Measurements from ENCODE around the gene ATP10A. TPM values are rescaled to one million over a fixed set of nuclear protein-coding genes. Genes with fewer than 3 reads are reported as not detected.

ATP10A gene
- total RNA-seq, 1 experiment from 2014 or later, result 3.9 TPM

DNA sequence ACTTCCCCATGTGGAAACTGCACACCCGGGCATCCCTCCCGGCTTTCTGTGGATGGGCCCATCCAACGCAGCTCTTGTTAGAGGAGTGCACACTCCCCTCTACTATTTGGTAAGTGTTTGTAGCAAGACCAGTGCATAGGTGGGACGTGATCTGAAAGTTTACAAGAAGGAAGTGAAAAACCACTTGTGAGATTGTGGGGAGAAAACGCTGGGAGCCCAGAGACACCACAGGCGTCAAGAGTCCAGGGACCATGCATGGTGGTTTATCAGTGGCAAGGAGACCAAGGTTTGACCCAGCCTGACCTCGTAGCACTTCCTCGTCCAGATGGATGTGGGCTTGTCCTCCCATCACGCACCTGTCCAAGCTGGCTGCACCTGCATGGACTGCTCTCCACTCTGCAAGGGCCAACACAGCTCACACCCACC lies 51.6 kb downstream of the ATP10A start:
- Histone ChIP-seq H3K27ac (ENCODE audit: insufficient read length, low read depth, low read length) (no peak overlapping the region), H4K91ac (ENCODE audit: insufficient read length, low read depth, low read length) (no peak overlapping the region), H2BK120ac (ENCODE audit: low read depth, low read length, poor library complexity, severe bottlenecking) (no peak overlapping the region), H2BK5ac (ENCODE audit: insufficient read length, low read length) (no peak overlapping the region), H3K18ac (ENCODE audit: insufficient read length, low read depth, low read length) (peak overlapping the region; percentile 46), H4K20me1 (ENCODE audit: control insufficient read depth, insufficient read depth, insufficient read length) (no peaks in the 10 kb centered on the region), H3K4me2 (ENCODE audit: insufficient read depth, insufficient read length, low read length) (no peak overlapping the region), H2BK15ac (ENCODE audit: low read depth, low read length) (no peak overlapping the region), H2BK12ac (ENCODE audit: insufficient read length, low read depth, low read length) (no peak overlapping the region), H3K23ac (ENCODE audit: insufficient read length, low read depth, low read length) (no peak overlapping the region), H3K27me3 (ENCODE audit: insufficient read depth, low read length) (no peaks in the 10 kb centered on the region), H3T11ph (ENCODE audit: low read length) (no peak overlapping the region), H2AK5ac (ENCODE audit: insufficient read length, low read length) (no peak overlapping the region), H3K9me3 (ENCODE audit: control insufficient read depth, low read depth, low read length) (no peaks in the 10 kb centered on the region), H2AFZ (ENCODE audit: low read length) (no peak overlapping the region), H3K23me2 (ENCODE audit: insufficient read length, low read depth, low read length, poor library complexity, severe bottlenecking) (no peaks in the 10 kb centered on the region), H2BK20ac (ENCODE audit: low read depth, low read length, poor library complexity, severe bottlenecking) (no peak overlapping the region), H3K56ac (ENCODE audit: insufficient read length, low read depth, low read length) (no peak overlapping the region), H3K9ac (ENCODE audit: extremely low read depth, insufficient read length, low read length) (no peak overlapping the region), H3K14ac (ENCODE audit: insufficient read depth, low read length) (no peak overlapping the region), H3K4me1 (ENCODE audit: insufficient read depth, low read length) (peaks cover 5% of the 10 kb centered on the region; the same call in 1 of the 2 replicates), H3K79me1 (ENCODE audit: insufficient read depth, low read depth, low read length, poor library complexity, severe bottlenecking) (no peaks in the 10 kb centered on the region), H3K4ac (ENCODE audit: low read depth, low read length) (no peak overlapping the region), H4K5ac (ENCODE audit: insufficient read length, low read depth, low read length) (no peak overlapping the region), H4K8ac (replicated peaks; ENCODE audit: insufficient read length, low read depth, low read length) (no peak overlapping the region), H3K79me2 (ENCODE audit: insufficient read depth, low read length) (no peaks in the 10 kb centered on the region)
- Mint-ChIP-seq H3K36me3 (ENCODE audit: insufficient read depth in 1 of 3, low read depth in 3 of 3) (no peaks in the 10 kb centered on the region; a peak in 1 of 7 replicates), H3K27me3 (ENCODE audit: low read depth) (peaks cover 4% of the 10 kb centered on the region), H3K4me1 (peaks cover 17 to 27% of the 10 kb centered on the region in 2 experiments), H3K27ac (no peak overlapping the region), H3K9me3 (no peaks in the 10 kb centered on the region), H3K4me3 (no peak overlapping the region)
- TF ChIP-seq, protein P1, sequence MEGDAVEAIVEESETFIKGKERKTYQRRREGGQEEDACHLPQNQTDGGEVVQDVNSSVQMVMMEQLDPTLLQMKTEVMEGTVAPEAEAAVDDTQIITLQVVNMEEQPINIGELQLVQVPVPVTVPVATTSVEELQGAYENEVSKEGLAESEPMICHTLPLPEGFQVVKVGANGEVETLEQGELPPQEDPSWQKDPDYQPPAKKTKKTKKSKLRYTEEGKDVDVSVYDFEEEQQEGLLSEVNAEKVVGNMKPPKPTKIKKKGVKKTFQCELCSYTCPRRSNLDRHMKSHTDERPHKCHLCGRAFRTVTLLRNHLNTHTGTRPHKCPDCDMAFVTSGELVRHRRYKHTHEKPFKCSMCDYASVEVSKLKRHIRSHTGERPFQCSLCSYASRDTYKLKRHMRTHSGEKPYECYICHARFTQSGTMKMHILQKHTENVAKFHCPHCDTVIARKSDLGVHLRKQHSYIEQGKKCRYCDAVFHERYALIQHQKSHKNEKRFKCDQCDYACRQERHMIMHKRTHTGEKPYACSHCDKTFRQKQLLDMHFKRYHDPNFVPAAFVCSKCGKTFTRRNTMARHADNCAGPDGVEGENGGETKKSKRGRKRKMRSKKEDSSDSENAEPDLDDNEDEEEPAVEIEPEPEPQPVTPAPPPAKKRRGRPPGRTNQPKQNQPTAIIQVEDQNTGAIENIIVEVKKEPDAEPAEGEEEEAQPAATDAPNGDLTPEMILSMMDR (conservative IDR thresholded peaks at IDR 0.05), result no peak
- no CpG with 5 or more reads among the region's 9 CpGs for WGBS (ENCODE audit: extremely low coverage, insufficient read length, low lambda C conversion rate)
- DNase-seq, result no peak
